ENCODE results near the gene SURF2.

DNA sequence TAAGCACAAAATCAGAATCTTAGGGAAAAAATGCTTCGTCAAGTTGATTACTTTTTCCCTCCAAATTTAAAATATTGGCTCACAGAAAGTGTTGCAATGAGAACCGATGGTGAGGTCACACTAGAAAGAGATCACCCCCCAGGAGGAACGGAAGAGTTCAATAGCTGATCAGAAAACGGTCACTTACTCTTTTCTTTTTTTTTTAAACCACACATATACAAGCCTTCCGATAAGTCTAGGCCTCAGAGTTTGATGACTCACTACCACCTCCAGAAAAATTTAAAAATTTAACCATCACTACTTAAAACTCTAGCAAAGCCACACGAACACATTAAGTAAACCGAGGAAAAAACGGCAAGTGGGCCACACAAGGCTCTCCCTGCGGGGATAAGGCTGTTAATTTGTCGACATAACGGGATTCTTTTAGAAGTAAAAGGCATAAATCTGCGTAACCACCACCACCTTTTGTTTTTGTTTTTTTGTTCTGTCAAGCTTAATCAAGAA lies 18.3 kb downstream of the SURF2 start:
- TF ChIP-seq, protein P1, sequence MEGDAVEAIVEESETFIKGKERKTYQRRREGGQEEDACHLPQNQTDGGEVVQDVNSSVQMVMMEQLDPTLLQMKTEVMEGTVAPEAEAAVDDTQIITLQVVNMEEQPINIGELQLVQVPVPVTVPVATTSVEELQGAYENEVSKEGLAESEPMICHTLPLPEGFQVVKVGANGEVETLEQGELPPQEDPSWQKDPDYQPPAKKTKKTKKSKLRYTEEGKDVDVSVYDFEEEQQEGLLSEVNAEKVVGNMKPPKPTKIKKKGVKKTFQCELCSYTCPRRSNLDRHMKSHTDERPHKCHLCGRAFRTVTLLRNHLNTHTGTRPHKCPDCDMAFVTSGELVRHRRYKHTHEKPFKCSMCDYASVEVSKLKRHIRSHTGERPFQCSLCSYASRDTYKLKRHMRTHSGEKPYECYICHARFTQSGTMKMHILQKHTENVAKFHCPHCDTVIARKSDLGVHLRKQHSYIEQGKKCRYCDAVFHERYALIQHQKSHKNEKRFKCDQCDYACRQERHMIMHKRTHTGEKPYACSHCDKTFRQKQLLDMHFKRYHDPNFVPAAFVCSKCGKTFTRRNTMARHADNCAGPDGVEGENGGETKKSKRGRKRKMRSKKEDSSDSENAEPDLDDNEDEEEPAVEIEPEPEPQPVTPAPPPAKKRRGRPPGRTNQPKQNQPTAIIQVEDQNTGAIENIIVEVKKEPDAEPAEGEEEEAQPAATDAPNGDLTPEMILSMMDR (IDR thresholded peaks at IDR 0.05) = no peak
- TF ChIP-seq POLR2A (IDR thresholded peaks at IDR 0.05) = no peak
